PC-3 (cell line): ENCODE measurements around the gene KRT23.

ENCODE experiments used
- EZH2phosphoT487 ChIP-seq: fragments of 300-600 bp; sonication (generic); IDR thresholded peaks from 2 replicates; pipeline ENCODE4 v1.6.1; 2018; ENCODE audit warnings: mild to moderate bottlenecking, antibody characterized with exemption, low read length, borderline replicate concordance
- TF ChIP-seq, protein P1 (sequence below): fragments of 300-600 bp; sonication (generic); conservative IDR thresholded peaks from 2 replicates; pipeline ENCODE4 v1.5.1; 2017; ENCODE audit warnings: antibody characterized with exemption, low read depth, mild to moderate bottlenecking, low read length

DNA sequence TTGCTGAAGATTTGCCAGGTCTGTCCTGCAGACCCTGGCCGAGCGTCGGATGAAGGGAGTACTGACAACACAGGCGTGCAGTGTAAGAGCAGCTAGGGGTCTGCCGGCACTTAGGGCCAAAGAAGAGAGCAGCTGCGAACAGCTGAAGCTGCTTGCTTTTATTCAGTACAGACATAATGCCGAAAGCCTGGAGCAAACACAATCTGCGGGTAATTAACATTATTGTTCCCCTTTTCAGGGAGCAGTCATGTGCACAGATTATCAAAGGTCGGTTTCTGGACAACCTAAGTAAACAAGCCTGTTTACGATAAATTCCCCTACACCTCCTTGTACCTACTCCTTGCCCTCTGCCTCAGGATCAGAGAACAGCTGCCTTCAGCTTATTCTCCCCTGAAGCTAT lies 12.0 kb upstream of the KRT23 start:
- TF ChIP-seq, protein P1, sequence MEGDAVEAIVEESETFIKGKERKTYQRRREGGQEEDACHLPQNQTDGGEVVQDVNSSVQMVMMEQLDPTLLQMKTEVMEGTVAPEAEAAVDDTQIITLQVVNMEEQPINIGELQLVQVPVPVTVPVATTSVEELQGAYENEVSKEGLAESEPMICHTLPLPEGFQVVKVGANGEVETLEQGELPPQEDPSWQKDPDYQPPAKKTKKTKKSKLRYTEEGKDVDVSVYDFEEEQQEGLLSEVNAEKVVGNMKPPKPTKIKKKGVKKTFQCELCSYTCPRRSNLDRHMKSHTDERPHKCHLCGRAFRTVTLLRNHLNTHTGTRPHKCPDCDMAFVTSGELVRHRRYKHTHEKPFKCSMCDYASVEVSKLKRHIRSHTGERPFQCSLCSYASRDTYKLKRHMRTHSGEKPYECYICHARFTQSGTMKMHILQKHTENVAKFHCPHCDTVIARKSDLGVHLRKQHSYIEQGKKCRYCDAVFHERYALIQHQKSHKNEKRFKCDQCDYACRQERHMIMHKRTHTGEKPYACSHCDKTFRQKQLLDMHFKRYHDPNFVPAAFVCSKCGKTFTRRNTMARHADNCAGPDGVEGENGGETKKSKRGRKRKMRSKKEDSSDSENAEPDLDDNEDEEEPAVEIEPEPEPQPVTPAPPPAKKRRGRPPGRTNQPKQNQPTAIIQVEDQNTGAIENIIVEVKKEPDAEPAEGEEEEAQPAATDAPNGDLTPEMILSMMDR: no peak
- no peak for TF ChIP-seq EZH2phosphoT487
